Coronary artery (tissue), 2 donors: ENCODE measurements around the gene COL6A5.

ENCODE experiments used
- DNase-seq: peaks from one replicate; pipeline ENCODE4 v3.0.0-alpha.2; 2017; ENCODE audit warnings: low spot score
- H3K27ac ChIP-seq, 2 donors: fragments of 200-600 bp; sonication (generic); one replicate each; pipeline ENCODE4 v1.5.1; 2016 to 2019
- H3K4me3 ChIP-seq: fragments of 200-600 bp; sonication (generic); 2 replicates; pipeline ENCODE4 v1.5.1; 2016; ENCODE audit warnings: mild to moderate bottlenecking, moderate library complexity
- CTCF ChIP-seq: fragments of 200-600 bp; sonication (generic); IDR thresholded peaks from one replicate; pipeline ENCODE4 v1.5.1; 2019; ENCODE audit warnings: antibody characterized with exemption

The COL6A5 gene

GRCh38 chr3:130528120-130528519 lies 182.6 kb downstream of the COL6A5 start:
- TF ChIP-seq CTCF: no peak
- no peak overlapping the region for H3K4me3 ChIP-seq
- H3K27ac ChIP-seq: no peak overlapping the region
- DNase-seq: no peak

GRCh38 chr3:130529486-130530215 lies 184.2 kb downstream of the COL6A5 start:
- H3K4me3 ChIP-seq: no peak overlapping the region
- TF ChIP-seq CTCF: no peak
- DNase-seq: no peak
- no peak overlapping the region for H3K27ac ChIP-seq

- DNase-seq: no peak
- H3K27ac ChIP-seq: no peak overlapping the region
- H3K4me3 ChIP-seq: no peak overlapping the region
- no peak for TF ChIP-seq CTCF
These were observed 187.8 kb downstream of the COL6A5 start for GRCh38 chr3:130533247-130533646.
